GM20431 (cell line): Measurements from ENCODE around the gene ETNPPL.

Experiments
- in situ Hi-C: fragments of 300-500 bp; cut with MseI, MboI; formaldehyde crosslinking; loops from one replicate; pipeline ENCODE4 v1.15.0; 2020; ENCODE audit warnings: low sequenced_read_pairs; ENCODE audit not compliant: unreplicated experiment

ETNPPL gene

GRCh38 chr4:108703370-108703769, 59.5 kb downstream of the ETNPPL start:
- in situ Hi-C loops = no loop called here

DNA sequence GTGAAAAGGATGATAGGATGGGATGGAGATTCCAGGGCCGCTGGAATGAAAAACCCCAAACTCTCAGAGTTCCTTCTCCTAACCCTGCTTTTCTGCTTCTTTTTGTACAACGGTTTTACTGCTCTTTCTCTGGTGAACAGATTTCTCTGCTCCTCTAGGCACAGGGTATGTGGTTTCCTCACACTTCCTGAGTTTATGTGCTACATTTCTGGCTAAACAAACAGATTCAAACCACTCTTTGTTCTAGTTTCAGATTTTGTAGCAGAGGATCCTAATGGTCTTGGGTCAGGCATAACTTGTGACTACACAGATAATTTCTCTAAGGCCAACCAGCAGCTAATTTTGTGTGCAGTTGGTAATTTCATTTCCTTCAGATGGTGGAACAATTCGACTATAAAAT, 59.9 kb downstream of the ETNPPL start:
- in situ Hi-C loops = no loop called here

GRCh38 chr4:108700081-108700757, 62.6 kb downstream of the ETNPPL start:
- in situ Hi-C loops = no loop called here

DNA sequence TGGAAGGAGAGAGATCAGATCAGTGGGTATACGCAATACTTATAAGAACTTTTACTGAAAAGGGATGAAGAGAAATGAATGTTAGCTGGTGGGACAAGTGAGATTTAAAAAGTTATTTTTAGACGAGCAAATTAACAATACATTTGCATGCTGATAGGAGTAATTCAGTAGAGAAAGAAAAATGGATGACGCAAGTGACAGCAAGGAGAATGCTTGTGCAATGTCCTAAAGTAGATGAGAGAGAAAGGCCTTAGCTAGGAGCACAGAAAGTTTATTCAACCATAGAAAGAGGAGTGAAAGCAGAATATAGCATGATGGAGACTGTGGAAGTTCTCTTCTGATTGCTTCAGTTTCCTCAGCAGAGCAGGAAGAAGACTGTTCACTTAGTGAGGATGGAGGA, 66.7 kb downstream of the ETNPPL start:
- in situ Hi-C loops = no loop called here

- in situ Hi-C loops = no loop called here
These were observed 67.8 kb downstream of the ETNPPL start for GRCh38 chr4:108695062-108695461.

DNA sequence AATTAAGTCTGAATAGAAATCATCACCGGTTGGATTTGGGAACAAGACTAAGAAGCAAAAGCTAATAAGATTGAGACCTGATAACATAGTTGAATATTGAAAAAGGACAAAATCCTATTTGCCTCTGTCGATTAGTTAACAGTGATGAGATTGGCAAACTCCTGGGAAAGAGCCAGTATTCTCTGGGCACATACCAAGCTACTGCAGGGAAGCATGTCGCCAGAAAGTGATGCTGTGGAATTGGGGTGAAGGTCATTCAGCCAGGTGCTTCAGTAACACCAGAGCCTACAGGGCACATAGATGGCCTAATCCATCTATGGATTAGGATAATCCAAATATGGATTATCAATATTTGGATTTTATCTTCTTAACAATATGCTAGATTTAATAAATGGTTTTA, 68.4 kb downstream of the ETNPPL start:
- in situ Hi-C loops = no loop called here

DNA sequence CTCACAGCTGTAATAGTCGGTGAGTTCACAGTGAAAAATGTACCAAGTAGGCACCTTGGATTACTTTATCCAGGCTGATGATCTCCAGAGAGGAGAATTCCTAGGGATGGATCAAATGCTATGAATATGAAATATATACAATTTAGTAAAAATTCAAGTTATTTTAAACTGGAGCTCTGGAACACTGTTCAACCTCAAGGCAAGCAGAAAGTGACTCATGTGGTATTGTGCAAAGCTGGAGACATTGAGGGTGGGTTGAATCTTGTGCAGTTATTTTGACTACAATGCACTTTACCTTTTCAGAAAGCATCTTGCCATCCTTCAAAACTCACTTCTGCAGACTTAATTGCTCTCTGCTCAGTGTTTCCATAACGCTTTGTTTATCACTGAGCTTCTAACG, 69.0 kb downstream of the ETNPPL start:
- in situ Hi-C loops = no loop called here

GRCh38 chr4:108693211-108693610, 69.6 kb downstream of the ETNPPL start:
- in situ Hi-C loops = no loop called here
